ENCODE data around the gene DRP2. TPM values are rescaled to one million over a fixed set of nuclear protein-coding genes. Genes with fewer than 3 reads are reported as not detected.
"Not testable (repeated sequence)": the region's sequence is repeated elsewhere in the genome, so short reads cannot be mapped to it uniquely, and the experiment has no call there.

Gene DRP2
- total and polyA plus RNA-seq, 2 donors (not counting 1 experiment from before 2014, with no cell fraction given) = 0.50 to 0.59 TPM

DNA sequence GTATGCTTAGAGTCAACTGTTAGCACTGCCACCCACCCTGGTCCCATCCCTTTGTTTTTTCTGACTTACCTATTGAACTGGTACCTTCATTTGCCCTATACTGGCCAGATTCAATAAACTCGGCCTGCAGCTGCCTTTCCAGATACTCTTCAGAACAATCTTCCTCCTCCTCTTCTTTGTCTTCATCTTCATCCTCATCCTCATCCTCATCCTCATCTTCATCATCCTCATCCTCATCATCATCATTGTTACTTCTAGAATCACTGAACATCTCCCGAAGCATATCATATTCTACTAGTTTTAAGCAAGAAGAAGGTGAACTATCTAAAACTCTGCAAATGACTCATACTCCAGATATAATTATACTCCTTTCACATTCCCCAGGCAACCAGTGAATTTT, 56.7 kb downstream of the DRP2 start:
- Histone ChIP-seq H3K27ac (ENCODE audit: insufficient read depth, low read length) (no peak overlapping the region), H3K4me2 (ENCODE audit: extremely low read depth, insufficient read depth, low read length) (no peak overlapping the region), H3K79me2 (ENCODE audit: control insufficient read depth, insufficient read depth, low read length) (no peaks in the 10 kb centered on the region), H3K27me3 (ENCODE audit: control insufficient read depth, insufficient read depth, low read length) (no peaks in the 10 kb centered on the region), H3K4me1 (ENCODE audit: control insufficient read depth, extremely low read depth, insufficient read depth, low read length) (no peaks in the 10 kb centered on the region), H4K20me1 (ENCODE audit: control insufficient read depth, extremely low read depth, insufficient read depth, low read length) (no peaks in the 10 kb centered on the region), H3K36me3 (ENCODE audit: control insufficient read depth, insufficient read depth, low read length) (no peaks in the 10 kb centered on the region), H3K9ac (ENCODE audit: insufficient read depth, low read length) (no peak overlapping the region), H3K4me3 (replicated peaks in 1 of 4; ENCODE audit: control extremely low read depth in 1 of 4, insufficient read depth in 1 of 4, low read depth in 3 of 4, low read length in 4 of 4) (no peak overlapping the region), H2AFZ (ENCODE audit: low read length) (no peak overlapping the region), H3K9me3 (ENCODE audit: control insufficient read depth, insufficient read depth, low read depth, low read length) (no peaks in the 10 kb centered on the region)
- TF ChIP-seq, protein P1, sequence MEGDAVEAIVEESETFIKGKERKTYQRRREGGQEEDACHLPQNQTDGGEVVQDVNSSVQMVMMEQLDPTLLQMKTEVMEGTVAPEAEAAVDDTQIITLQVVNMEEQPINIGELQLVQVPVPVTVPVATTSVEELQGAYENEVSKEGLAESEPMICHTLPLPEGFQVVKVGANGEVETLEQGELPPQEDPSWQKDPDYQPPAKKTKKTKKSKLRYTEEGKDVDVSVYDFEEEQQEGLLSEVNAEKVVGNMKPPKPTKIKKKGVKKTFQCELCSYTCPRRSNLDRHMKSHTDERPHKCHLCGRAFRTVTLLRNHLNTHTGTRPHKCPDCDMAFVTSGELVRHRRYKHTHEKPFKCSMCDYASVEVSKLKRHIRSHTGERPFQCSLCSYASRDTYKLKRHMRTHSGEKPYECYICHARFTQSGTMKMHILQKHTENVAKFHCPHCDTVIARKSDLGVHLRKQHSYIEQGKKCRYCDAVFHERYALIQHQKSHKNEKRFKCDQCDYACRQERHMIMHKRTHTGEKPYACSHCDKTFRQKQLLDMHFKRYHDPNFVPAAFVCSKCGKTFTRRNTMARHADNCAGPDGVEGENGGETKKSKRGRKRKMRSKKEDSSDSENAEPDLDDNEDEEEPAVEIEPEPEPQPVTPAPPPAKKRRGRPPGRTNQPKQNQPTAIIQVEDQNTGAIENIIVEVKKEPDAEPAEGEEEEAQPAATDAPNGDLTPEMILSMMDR (conservative IDR thresholded peaks at IDR 0.05 in 1 of 2, IDR thresholded peaks at IDR 0.05 in 1 of 2; ENCODE audit: low read depth in 1 of 2, low read length in 2 of 2) = no peak
- TF ChIP-seq EZH2 (IDR thresholded peaks at IDR 0.05; ENCODE audit: low read length, missing control alignments) = no peak
- DNase-seq (ENCODE audit: low read depth in 2 of 2) = no peak

GRCh38 chrX:101287402-101287801, 67.8 kb downstream of the DRP2 start:
- H3K9me3 ChIP-seq (ENCODE audit: control insufficient read depth, insufficient read depth, low read depth, low read length) = no peaks in the 10 kb centered on the region
- no peaks in the 10 kb centered on the region for H4K20me1 ChIP-seq (ENCODE audit: control insufficient read depth, extremely low read depth, insufficient read depth, low read length)
- no peaks in the 10 kb centered on the region for H3K4me1 ChIP-seq (ENCODE audit: control insufficient read depth, extremely low read depth, insufficient read depth, low read length)
- peak; percentile 14 to 56 for DNase-seq (ENCODE audit: low read depth in 2 of 2)
- no peak overlapping the region for H3K4me2 ChIP-seq (ENCODE audit: extremely low read depth, insufficient read depth, low read length)
- H3K4me3 ChIP-seq (replicated peaks in 1 of 4; ENCODE audit: control extremely low read depth in 1 of 4, insufficient read depth in 1 of 4, low read depth in 3 of 4, low read length in 4 of 4) = no peak overlapping the region
- no peaks in the 10 kb centered on the region for H3K27me3 ChIP-seq (ENCODE audit: control insufficient read depth, insufficient read depth, low read length)
- H2AFZ ChIP-seq (ENCODE audit: low read length) = no peak overlapping the region
- no peak for TF ChIP-seq EZH2 (IDR thresholded peaks at IDR 0.05; ENCODE audit: low read length, missing control alignments)
- TF ChIP-seq, protein P1 (conservative IDR thresholded peaks at IDR 0.05 in 1 of 2, IDR thresholded peaks at IDR 0.05 in 1 of 2; ENCODE audit: low read depth in 1 of 2, low read length in 2 of 2) = peak; percentile 53 to 67
- H3K9ac ChIP-seq (ENCODE audit: insufficient read depth, low read length) = no peak overlapping the region
- H3K27ac ChIP-seq (ENCODE audit: insufficient read depth, low read length) = no peak overlapping the region
- no peaks in the 10 kb centered on the region for H3K79me2 ChIP-seq (ENCODE audit: control insufficient read depth, insufficient read depth, low read length)
- no peaks in the 10 kb centered on the region for H3K36me3 ChIP-seq (ENCODE audit: control insufficient read depth, insufficient read depth, low read length)

GRCh38 chrX:101290957-101291603, 71.5 kb downstream of the DRP2 start, which contains the start of gene TAF7L:
TAF7L (minus strand) TSS chrX:101291334; CDS start chrX:101287543, 3,791 bp downstream.
- H3K36me3 ChIP-seq (ENCODE audit: control insufficient read depth, insufficient read depth, low read length) = no peaks in the 10 kb centered on the region
- no peak for TF ChIP-seq EZH2 (IDR thresholded peaks at IDR 0.05; ENCODE audit: low read length, missing control alignments)
- TF ChIP-seq, protein P1 (conservative IDR thresholded peaks at IDR 0.05 in 1 of 2, IDR thresholded peaks at IDR 0.05 in 1 of 2; ENCODE audit: low read depth in 1 of 2, low read length in 2 of 2) = no peak
- H3K9me3 ChIP-seq (ENCODE audit: control insufficient read depth, insufficient read depth, low read depth, low read length) = no peaks in the 10 kb centered on the region
- no peak within 1 kb of the TSS for H3K9ac ChIP-seq (ENCODE audit: insufficient read depth, low read length)
- H3K4me2 ChIP-seq (ENCODE audit: extremely low read depth, insufficient read depth, low read length) = peak within 1 kb of the TSS; percentile 51
- H3K79me2 ChIP-seq (ENCODE audit: control insufficient read depth, insufficient read depth, low read length) = no peaks in the 10 kb centered on the region
- peak within 1 kb of the TSS in 3 of 4 experiments; percentile 5 to 22 (median 14) for H3K4me3 ChIP-seq (replicated peaks in 1 of 4; ENCODE audit: control extremely low read depth in 1 of 4, insufficient read depth in 1 of 4, low read depth in 3 of 4, low read length in 4 of 4)
- no peak within 1 kb of the TSS for H3K27ac ChIP-seq (ENCODE audit: insufficient read depth, low read length)
- H3K27me3 ChIP-seq (ENCODE audit: control insufficient read depth, insufficient read depth, low read length) = no peaks in the 10 kb centered on the region
- no peaks in the 10 kb centered on the region for H3K4me1 ChIP-seq (ENCODE audit: control insufficient read depth, extremely low read depth, insufficient read depth, low read length)
- peak; percentile 1 to 22 for DNase-seq (ENCODE audit: low read depth in 2 of 2)
- no peaks in the 10 kb centered on the region for H4K20me1 ChIP-seq (ENCODE audit: control insufficient read depth, extremely low read depth, insufficient read depth, low read length)
- no peak within 1 kb of the TSS for H2AFZ ChIP-seq (ENCODE audit: low read length)

DNA sequence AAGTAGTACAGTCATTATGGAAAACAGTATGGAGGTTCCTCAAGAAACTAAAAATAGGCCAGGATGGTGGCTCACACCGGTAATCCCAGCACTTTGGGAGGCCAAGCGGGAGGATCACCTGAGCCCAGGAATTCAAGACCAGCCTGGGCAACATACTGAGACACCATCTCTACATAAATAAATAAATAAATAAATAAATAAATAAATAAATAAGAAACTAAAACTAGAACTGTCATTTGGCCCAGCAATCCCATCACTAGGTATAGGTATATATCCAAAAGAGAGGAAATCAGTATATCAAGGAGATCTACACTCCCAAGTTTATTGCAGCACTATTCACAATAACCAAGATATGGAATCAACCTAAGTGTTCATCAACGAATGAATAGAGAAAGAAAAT, 76.0 kb downstream of the DRP2 start:
- H3K4me2 ChIP-seq (ENCODE audit: extremely low read depth, insufficient read depth, low read length); H3K27ac ChIP-seq (ENCODE audit: insufficient read depth, low read length); H3K9ac ChIP-seq (ENCODE audit: insufficient read depth, low read length); H3K27me3 ChIP-seq (ENCODE audit: control insufficient read depth, insufficient read depth, low read length); H2AFZ ChIP-seq (ENCODE audit: low read length); H3K4me3 ChIP-seq (replicated peaks in 1 of 4; ENCODE audit: control extremely low read depth in 1 of 4, insufficient read depth in 1 of 4, low read depth in 3 of 4, low read length in 4 of 4); H3K79me2 ChIP-seq (ENCODE audit: control insufficient read depth, insufficient read depth, low read length); H3K36me3 ChIP-seq (ENCODE audit: control insufficient read depth, insufficient read depth, low read length); H3K4me1 ChIP-seq (ENCODE audit: control insufficient read depth, extremely low read depth, insufficient read depth, low read length); H3K9me3 ChIP-seq (ENCODE audit: control insufficient read depth, insufficient read depth, low read depth, low read length); DNase-seq (ENCODE audit: low read depth in 2 of 2); H4K20me1 ChIP-seq (ENCODE audit: control insufficient read depth, extremely low read depth, insufficient read depth, low read length): not testable (repeated sequence)
